ENCODE measurements around the gene C5AR1.
"Not testable (repeated sequence)": the region's sequence is repeated elsewhere in the genome, so short reads cannot be mapped to it uniquely, and the experiment has no call there.

The C5AR1 gene

GRCh38 chr19:47309608-47310007 is at the start of gene C5AR1:
TSS of gene C5AR1 (plus strand) at chr19:47309861. CDS start at chr19:47309896, 35 bp downstream.
- no peak for DNase-seq (ENCODE audit: low spot score)

- no peak for DNase-seq (ENCODE audit: low spot score)
Measured at GRCh38 chr19:47260476-47260875, 49.2 kb upstream of the C5AR1 start.

DNA sequence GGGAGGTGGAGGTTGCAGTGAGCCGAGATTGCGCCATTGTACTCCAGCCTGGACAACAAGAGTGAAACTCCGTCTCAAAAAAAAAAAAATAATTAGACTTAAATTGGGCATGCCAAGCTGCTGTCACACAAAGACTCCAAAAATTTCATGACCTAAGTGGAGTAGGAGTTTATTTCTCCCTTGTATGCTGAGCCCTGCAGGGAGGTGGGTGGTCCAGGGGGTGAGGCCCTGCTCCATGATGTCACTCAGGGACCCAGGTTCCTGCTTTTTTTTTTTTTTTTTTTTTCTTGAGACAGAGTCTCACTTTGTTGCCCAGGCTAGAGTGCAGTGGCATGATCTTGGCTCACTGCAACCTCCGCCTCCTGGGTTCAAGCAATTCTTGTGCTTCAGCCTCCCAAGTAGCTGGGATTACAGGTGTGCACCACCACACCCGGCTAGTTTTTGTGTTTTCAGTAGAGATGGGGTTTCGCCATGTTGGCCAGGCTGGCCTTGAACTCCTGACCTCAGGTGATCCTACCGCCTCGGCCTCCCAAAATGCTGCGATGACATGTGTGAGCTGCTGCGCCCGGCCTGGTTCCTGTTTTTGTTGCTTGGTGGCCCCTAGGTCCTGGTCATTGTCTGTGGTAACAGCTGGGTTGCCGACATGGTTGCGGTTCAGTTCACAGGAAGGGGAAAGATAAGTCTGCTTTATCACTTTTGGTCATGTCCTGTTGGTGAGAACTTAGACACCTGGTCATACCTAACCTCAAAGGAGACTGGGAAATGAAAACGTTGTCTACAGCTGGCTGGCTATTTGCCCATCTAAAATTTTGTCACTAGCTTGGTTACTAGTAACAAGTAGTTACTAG is 47.5 kb upstream of the C5AR1 start:
- not testable (repeated sequence) for DNase-seq (ENCODE audit: low spot score)

DNA sequence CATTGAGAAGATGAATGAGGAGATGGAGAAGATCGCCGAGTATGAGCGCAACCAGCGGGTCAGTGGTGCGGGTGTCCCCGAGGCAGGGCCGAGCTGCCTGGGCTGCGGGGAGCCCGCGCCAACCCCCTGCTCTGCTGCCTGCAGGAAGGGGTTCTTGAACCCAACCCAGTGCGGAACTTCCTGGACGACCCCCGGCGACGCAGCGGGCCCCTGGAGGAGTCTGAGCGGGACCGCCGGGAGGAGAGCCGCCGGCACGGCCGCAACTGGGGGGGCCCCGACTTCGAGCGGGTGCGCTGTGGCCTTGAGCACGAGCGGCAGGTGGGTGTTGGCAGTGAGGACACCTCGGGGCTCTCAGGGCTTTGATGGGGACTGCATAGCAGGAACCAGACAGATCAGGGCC is 45.0 kb upstream of the C5AR1 start:
- no peak for DNase-seq (ENCODE audit: low spot score)

DNA sequence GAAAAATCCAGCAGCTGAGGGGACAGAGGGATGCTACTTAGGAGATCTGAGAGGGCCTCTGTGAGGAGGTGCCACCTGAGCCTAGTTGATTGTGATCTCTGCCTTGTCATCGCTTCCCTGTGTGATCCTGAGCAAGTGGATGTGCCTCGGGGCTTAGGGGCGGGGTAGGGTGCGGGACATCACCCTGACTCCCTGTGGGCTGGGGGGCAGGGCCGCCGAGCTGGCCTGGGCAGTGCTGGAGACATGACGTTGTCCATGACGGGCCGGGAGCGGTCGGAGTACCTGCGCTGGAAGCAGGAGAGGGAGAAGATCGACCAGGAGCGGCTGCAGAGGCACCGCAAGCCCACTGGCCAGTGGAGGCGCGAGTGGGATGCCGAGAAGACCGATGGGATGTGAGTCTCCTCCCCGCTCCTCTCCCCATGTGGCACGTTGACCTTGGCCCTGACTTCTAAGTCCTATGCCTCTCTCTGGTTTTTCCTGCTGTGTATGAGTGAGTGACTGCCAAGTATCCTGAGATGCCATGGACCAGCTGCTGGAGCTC is 43.2 kb upstream of the C5AR1 start:
- no peak for DNase-seq (ENCODE audit: low spot score)

DNA sequence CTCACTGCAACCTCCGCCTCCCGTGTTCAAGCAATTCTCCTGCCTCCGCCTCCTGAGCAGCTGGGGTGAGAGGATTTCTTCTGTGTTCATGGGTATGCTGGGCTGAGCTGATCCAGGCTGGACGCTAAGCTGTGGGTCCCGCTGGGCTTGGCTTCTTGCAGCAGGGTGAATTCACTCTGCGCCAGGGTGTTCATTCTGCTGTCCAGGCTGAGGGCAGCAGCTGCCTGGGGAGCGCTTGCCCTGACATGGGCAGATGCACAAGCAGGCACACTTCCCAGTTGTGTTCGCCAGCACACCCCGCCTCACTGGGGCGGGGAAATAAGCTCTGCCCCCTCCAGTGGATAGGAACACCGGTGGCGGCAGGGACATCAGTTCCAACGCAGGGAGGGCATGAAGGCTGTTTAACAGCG is 42.3 kb upstream of the C5AR1 start:
- DNase-seq (ENCODE audit: low spot score), result no peak

DNA sequence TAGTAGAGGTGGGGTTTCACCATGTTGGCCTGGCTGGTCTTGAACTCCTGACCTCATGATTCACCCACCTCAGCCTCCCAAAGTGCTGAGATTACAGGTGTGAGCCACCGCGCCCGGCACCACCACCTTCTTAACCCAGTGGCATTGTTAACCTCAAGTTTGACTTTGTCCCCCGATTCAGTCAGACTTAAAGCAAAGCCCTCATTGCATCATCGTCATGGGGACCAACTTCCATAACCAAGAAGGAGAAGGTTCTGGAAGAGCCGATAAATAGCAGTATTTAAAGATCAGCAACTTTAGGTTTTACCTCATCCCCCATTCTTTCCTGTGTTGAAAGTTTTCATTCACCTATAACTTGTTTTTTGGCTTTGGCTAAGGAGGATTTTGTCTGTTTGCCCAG is 41.6 kb upstream of the C5AR1 start:
- DNase-seq (ENCODE audit: low spot score), result no peak

DNA sequence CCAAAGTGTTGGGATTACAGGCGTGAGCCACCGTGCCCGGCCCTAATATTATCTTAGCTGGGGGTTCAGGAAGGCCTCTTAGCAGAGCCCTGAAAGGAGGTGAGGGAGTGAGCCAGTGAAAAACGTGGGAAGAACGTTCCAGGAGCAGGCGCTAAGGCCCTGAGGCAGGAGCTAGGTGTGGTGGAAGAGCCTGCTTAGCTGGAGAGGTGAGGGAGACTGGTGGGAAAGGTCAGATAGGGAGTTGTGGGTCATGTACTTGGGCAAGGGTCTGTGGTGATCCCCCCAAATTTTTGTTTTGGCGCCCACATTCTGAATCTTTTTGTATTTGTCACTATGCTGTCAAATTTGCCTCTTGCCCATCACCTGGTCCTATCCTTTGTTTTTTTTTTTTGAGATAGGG is 40.1 kb upstream of the C5AR1 start:
- DNase-seq (ENCODE audit: low spot score), result no peak

DNA sequence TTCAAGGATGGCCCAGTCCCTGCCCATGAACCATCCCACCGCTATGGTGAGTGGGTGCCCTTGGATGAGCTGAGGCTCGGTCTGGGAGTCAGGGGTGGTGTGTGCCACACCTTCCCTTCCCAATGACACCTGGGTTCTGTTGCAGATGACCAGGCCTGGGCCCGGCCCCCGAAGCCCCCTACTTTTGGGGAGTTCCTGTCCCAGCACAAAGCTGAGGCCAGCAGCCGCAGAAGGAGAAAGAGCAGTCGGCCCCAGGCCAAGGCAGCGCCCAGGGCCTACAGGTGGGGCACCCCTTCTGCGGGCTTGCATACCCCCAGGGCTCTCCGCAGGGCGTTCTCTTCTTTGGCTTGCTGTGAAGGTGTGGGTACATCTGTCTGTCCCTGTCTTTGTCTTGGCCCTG is 39.3 kb upstream of the C5AR1 start:
- DNase-seq (ENCODE audit: low spot score), result no peak

DNA sequence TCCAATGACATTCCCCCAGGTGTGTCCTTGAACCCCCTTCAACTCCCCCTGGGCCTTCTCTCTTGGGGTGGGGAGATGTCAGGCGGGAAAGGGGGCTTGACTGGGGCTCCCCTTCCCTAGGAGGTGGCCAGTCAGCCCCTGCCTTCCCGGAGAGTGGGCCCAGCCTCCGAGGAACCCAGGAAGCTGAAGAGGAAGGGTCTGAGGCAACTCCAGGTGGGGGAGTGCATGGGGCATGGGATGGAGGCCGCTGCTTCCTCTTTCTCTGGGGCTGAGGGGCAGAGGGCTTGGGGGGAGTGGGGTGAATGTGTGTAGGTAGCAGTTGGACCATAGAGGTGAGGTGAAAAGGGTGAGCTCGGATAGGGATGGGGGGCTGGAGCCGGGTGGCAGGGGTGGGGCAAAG is 37.7 kb upstream of the C5AR1 start:
- DNase-seq (ENCODE audit: low spot score), result no peak

DNA sequence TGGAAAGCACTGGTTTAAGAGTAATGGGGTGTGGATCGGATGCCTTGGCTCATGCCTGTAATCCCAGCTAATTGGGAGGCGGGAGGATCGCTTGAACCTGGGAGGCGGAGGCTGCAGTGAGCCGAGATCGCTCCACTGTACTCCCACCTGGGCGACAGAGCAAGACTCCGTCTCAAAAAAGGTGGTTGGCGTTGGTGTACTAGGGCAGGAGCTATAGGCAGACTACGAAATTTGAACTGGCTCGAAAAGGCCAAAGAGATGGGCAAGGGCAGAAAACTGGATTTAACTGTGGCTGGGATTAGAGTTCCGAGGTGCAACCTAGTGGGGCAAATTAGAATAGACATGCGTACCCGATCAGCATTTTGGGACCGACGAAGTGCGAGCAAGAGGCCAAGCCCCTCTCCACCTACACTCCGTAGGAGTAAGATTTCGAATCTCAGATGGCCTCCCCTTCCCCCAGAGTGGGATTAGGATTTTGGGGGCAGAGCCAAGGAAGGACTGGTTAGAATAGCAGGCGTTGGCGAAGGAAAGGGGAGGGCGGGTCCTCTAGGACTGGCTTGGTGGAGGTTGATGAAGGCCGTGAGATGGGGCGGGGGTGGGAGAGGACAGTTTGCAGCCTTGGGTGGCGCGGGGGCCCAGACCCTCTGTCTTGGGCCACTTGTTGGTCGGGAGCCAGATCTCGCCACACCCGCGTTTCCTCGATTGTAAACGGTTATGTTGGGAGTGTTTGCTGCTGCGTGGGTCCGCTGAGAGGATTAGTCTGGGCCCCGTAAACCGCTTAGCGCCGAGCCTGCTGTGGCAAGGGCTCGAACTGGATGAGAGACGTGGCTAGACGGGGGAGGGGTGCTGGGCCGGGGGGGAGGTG is 37.0 kb upstream of the C5AR1 start:
- no peak for DNase-seq (ENCODE audit: low spot score)

DNA sequence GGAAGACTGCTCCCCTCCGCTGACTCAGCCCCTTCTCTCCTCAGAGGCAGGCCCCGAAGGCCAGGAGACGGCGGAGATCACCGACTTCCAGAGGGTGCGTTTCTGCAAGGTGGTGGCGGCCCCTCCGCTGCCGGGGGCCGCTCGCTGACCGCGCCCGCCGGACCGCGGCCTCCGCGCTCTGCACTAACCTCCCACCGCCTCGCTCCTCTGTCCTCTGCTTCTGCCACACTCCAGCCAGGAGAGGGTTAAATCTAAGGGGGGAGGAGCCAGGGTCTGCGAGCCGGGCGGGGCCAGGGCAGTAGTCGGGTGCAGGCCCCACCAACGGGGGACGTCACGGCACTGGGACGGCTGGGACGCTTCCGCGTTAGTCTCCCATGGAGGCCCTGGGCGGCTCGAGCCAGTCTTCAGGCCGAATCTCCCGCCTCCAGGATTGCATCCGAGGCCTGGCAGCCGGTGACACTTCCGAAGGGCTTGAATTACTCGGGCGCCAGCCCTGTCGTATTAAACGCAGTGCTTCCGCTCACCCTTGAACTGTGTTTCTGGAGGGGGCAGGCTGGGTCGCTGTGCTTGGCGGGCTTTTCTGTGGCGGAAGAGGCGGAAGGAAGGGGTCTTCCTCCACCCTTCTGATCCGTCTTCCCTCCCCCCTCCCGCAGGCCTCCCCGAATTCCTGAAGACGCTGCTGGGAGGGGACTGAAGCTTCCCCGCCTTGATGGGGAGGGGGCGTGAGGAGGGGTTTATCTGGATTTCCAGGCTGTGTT is 36.2 kb upstream of the C5AR1 start:
- DNase-seq (ENCODE audit: low spot score), result peak; percentile 89

- peak; percentile 98 for DNase-seq (ENCODE audit: low spot score)
Measured at GRCh38 chr19:47274071-47274890, 35.4 kb upstream of the C5AR1 start, which contains the start of gene INAFM1. TSS of gene INAFM1 (plus strand) at chr19:47274885. CDS start at chr19:47274920, 35 bp downstream.

- no peak for DNase-seq (ENCODE audit: low spot score)
Measured at GRCh38 chr19:47274891-47275761, 34.5 kb upstream of the C5AR1 start.

DNA sequence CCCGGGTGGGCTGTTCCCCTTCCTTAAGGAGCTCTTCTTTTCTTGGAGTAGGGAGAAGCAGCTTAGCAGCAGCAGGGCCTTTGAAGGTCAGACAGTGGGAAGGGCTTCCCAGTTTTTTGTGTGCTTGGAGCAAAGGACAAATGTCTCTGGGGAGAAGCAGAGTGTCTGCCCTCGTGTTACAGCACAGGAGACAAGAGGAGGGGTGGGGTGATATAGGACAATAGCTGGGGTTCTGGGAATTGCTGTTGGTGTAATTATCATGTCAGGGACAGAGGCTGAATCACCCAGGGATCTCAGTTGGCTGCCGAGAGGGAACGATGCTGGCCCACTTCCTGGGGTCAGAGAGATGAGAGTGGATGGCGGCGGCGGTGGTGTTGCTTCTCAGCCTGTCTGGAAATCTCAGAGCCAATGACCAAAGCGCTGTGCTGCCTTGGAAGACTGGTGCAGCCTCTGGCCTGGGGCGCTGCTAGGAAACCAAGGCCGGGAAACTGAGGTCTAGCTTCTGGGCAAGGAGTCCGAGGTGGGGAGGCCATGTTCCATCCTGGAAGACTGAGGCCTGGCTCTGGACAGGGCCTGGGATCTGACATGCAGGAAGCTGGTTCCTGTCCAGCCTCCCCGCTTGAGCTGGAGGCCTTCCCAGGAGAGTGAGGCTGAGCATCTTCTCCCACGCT is 33.7 kb upstream of the C5AR1 start:
- DNase-seq (ENCODE audit: low spot score), result no peak

DNA sequence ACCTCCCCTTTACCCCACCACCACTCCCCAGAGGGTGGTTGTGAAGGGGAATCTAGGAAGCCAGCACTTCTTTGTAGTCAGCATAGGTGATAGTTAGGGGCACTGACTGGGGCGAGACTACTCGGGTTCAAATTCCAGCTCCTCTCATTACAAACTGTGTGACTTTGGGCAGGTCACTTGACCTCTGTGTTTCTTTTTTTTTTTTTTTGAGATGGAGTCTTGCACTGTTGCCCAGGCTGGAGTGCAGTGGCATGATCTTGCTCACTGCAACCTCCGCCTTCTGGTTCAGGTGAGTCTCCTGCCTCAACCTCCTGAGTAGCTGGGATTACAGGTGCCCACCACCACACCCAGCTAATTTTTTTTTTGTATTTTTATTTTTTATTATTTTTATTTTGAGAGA is 33.1 kb upstream of the C5AR1 start:
- not testable (repeated sequence) for DNase-seq (ENCODE audit: low spot score)

DNA sequence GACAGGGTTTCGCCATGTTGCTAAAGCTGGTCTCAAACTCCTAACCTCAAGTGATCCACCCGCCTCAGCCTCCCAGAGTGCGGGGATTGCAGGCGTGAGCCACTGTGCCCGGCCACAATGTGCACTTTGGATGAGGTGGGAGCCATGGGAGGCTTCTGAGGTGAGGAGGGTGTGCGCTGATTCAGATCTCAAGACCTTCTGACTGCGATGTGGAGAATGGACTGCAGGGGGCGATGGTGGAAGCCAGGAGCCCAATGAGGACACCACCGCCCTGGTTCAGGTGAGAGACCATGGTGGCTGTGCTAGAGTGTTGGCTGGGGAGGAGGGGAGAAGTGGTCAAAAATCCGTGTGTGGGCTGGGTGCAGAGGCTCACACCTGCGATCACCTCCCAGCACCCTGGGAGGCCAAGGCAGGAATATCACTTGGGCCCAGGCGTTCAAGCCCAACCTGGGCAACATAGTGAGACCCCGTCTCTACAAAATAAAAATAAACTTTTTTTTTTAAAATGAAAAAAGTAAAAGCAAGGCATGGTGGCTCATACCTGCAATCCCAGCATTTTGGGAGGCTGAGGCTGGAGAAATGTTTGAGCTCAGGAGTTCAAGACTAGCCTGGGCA is 29.4 kb upstream of the C5AR1 start:
- peak; percentile 30 for DNase-seq (ENCODE audit: low spot score)

DNA sequence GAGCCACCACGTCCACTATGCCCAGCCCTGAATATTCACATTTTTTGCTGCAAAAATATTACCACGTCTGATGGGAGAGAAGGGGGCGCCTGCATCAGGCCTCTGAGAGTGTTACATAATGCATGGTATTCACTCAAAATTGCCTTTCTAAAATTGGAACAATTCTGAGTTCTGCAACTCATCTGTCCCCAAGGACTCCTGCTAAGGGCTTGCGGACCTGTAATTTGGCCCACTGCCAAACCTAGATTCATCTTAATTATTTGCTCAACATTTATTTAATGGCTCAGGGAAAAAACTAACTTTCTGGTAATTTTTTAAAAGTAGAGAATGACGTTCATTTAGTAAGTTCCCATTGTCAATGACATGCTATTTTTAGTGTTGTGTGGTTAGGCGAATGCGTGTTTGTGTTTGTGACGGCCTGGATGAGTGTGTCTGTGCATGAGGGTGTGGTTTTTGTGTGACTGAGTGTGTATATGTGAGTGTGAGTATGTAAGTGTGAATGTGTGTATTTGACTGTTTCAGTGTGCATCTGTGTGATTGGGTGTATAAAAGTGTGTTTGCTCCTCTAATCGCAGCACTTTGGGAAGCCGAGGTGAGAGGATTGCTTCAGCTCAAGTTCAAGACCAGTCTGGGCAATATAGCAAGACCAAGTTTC is 26.1 kb upstream of the C5AR1 start:
- no peak for DNase-seq (ENCODE audit: low spot score)
